HG03159 (cell line): ENCODE data around the gene ALS2.
"Not testable (repeated sequence)": the region's sequence is repeated elsewhere in the genome, so short reads cannot be mapped to it uniquely, and the experiment has no call there.

Experiments
- ATAC-seq: cut with Tn5 transposase; IDR thresholded peaks from one replicate; pipeline ENCODE4 v1.9.1; 2021; ENCODE audit warnings: mild to moderate bottlenecking, moderate library complexity; ENCODE audit not compliant: unreplicated experiment

The ALS2 gene

GRCh38 chr2:201780674-201781493 lies at the start of gene ALS2:
ALS2 (minus strand) TSS chr2:201780933; CDS start chr2:201768885, 12,048 bp downstream.
- peak; percentile 94 for ATAC-seq

GRCh38 chr2:201828220-201828619 lies 47.5 kb upstream of the ALS2 start:
- ATAC-seq, result no peak

GRCh38 chr2:201827621-201828020 lies 46.9 kb upstream of the ALS2 start:
- ATAC-seq, result no peak

GRCh38 chr2:201824212-201824611 lies 43.5 kb upstream of the ALS2 start:
- no peak for ATAC-seq

DNA sequence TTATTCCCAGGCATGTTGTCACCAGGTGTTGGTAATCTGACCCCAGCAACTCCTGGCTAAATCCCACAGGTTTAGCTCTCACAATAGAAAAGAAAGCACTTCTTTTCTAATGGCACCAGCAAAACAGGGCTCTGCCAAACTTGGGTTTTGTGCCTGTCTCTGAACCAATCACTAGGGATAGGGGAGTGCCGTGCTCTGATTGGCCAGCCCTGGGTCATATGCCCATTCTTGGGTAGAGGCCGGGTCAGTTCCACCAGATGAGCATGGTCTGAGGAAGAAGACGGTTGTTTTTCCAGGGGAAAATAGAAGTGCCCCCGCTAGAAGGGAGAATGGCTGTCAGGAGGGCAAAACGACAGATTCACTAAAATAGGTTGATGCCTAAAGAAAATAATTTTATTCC lies 40.3 kb upstream of the ALS2 start:
- ATAC-seq, result no peak

DNA sequence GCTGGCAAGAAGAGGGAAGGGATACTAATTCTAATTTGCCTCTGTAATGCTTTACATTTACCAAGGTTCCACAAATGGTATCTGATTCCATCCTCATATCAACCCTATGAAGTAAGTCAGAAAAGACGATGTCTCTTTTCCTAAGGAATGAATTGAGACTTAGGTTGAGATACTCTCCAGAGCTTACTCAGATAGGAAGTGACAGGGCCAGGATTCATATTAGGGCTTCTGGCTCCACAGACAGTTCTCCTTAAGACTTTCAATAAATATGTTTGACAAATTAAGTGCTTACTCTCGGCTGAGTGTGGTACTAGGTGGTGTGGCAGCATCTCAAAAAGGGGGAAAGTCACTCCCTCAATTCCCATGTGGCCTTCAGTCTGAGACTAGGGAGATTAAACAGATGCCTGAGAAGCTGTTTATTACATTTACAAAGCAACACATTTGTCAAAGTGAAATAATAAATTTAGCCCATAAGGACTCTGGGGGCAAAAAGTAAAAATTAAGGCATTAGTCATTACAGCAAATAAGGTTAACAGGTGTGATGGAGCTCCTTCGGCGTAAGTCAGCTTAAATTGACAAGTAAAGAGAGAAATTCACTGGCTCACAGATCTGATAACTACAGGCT lies 39.8 kb upstream of the ALS2 start:
- no peak for ATAC-seq

- no peak for ATAC-seq
Observed at GRCh38 chr2:201816657-201817575, 36.2 kb upstream of the ALS2 start.

GRCh38 chr2:201813996-201814760 lies 33.4 kb upstream of the ALS2 start:
- ATAC-seq, result no peak

- not testable (repeated sequence) for ATAC-seq
Observed at GRCh38 chr2:201810604-201811003, 29.9 kb upstream of the ALS2 start.

- ATAC-seq, result no peak
Observed at GRCh38 chr2:201809633-201810032, 28.9 kb upstream of the ALS2 start.

DNA sequence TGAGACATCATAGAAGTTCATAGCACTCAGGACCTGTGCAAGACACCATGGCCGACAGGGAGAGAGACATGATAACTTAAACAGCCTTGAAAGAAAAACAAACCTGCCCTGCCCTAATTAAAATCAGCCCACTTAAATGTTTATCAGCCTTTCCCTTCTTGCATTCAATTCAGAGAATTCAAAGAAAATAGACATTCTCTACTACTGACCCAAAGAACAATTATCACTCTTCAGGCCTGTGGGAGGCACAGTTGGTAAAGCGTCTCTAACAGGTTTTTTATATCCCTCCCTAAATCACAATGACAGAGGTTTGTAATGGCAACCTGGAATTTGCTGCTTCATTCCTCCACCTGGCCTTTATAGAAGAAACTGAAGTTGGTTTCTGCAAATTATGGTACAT lies 27.3 kb upstream of the ALS2 start:
- no peak for ATAC-seq

DNA sequence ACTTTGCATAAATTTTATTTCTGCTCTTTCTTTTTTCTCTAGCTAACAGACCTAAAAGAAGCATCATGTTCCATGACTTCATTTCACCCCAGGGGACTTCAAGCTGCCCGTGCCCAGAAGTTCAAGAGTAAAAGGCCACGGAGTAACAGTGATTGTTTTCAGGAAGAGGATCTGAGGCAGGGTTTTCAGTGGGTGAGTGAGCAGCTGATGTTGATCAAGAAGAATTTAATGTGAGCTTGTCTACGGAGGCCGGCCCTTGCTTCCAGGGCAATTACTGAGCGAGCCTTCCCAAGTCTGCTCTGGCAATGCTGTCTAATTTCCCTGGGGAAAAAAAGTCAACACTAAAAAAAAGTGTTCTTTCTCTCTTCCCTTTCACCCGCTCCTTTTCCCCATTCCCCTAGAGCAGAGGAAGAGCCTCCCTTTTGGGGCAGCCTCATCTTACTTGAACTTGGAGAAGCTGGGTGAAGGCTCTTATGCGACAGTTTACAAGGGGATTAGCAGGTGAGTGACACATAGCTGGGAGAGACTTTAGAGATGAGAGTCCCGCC lies 26.8 kb upstream of the ALS2 start:
- ATAC-seq, result no peak

- no peak for ATAC-seq
Observed at GRCh38 chr2:201806442-201807170, 25.9 kb upstream of the ALS2 start, which contains the start of gene CDK15. CDK15 (plus strand) TSS chr2:201806537; CDS start chr2:201806665, 128 bp downstream.

DNA sequence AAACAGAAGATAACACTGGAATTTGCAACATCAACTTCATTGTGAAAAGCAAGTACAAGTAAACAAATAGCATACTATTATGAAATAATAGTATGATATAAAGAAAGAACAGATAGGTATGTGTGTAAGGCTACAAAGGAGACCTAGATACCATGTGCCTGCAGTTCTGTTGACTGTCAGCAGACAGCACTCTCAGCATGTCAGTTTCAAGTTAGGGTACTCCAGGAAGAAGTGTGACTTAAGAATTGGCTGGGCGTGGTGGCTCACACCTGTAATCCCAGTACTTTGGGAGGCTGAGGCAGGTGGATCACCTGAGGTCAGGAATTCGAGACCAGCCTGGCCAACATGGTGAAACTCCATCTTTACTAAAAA lies 18.2 kb upstream of the ALS2 start:
- not testable (repeated sequence) for ATAC-seq

DNA sequence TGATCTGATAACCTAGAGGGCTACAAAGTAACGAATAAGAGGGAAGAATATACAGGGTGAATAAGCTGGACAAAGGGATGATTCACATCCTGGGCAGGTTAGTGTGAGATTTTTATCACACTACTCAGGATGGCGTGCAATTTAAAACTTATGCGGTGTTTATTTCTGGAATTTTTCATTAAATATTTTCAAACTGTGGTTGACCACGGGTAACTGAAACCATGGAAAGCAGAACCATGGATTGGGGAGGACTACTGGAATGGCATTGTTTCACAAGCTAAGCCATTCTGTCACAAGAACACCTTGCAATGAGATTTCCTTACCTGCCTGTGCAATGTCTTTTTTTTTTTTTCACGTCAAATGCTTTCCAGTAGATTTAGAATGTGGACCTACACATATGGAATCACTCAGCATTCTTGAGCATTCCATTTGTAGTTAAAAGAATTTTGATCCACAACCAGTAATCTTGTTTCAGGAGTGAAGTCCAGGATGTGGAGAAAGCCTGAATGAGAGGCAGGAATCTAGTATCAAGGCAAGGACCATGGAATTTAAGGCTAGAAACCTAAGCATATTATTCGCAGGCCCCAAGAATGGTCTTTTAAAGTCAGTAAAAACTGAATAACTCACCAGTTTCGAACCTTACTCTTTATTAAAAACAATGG lies 17.6 kb upstream of the ALS2 start:
- ATAC-seq, result no peak

DNA sequence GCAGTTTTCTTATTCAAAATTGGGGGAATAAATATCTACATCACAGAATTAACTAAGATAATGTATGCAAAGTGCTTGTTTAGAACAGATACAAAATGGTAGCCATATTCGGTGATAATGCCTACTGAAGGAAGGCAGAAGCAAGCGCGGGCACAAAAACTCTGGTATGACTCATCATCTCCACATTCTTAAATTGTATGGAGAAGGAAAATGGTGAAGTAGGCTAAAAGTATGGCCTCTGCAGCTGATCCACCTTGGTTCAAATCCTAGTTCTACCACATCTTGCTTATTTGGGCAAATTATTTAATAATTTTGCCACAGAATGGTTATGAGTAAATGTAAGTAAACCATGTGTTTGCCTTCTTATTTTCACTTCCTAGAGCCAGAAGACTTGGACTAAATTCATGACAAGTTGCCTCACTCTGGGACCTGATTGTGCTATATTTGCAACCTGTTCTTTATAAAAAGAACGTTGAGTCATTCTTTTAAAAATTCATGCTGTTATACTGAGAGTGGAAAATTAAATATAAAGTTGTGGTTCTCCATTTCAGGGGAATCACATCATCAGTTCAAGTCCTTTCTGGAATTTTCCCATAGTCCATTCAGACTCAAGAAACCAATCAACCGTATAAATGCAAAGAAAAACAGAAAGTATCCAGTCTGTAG lies 16.6 kb upstream of the ALS2 start:
- ATAC-seq, result no peak

DNA sequence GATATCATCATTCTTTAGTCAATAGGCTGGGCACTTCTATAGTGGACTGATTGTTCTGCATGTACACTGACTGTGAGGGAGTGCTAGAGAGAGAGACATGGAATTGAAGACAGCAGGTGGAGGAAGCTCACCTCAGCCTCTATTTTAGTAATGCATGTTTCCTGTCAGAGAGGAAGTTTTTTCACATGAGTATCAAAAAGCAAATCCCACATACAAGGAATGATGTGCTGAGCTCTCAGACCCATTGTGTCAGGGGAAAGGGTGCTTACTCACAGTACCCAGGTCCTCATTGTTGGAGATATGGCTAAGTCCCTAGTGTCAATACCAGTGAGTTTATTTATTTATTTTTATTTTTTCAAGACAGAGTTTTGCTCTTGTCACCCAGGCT lies 15.7 kb upstream of the ALS2 start:
- no peak for ATAC-seq

DNA sequence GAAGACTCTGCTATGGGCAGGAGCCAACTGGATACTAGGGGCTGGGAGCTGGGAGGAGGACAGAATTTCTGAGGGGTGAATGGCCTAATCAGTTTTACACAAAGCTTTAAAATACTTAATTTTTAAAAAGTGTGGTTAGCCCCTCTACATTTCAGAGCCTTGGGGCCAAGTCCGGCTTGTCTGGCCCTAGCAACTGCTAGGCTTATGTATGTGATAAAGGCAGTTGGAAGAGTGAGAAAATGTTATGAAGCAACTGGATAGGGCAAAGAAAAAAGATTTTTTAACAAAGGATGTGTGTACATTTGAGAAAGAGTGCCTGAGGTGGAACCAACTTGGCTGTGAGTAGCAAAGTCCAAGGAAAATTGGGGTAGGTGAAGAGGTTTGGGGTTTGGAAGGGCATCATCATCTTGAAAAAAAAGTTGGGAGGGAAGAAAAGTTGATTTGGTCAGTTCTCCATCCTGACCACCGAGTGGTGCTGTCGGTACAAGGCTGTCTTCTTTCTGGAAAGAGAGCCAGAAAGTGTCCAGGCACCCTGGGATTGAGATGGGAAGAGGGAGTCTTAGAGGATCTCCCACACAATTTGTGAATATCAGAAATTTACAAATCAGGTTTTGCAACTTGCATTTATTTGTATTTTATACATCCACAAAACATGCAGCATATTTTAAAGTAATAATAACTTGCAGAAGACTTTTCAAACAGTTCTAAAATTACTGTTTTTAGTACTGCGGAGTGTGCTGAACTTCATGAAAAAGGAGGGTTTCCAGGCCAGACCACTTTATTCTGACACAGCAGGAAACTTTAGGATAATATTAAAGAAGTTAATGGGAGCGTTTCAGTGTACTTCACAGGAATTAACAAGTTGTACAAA lies 15.1 kb upstream of the ALS2 start:
- ATAC-seq, result no peak
